SIG-M5 treated with dmso at 0.1 percent for 504 hours (cell line): ENCODE data around the gene HIVEP1.
A peak's percentile ranks its signal among the peaks of the same experiment; 100 is the strongest.
"Not testable (repeated sequence)": the region's sequence is repeated elsewhere in the genome, so short reads cannot be mapped to it uniquely, and the experiment has no call there.

ENCODE experiments used
- DNase-seq: peaks from one replicate; lab custom pipeline; 2025; ENCODE audit not compliant: unreplicated experiment; lab: John Stamatoyannopoulos, UW

Gene HIVEP1

GRCh38 chr6:12151433-12151820 lies 139.3 kb downstream of the HIVEP1 start:
- no peak for DNase-seq

GRCh38 chr6:12152023-12152970 lies 140.2 kb downstream of the HIVEP1 start:
- DNase-seq, result no peak

DNA sequence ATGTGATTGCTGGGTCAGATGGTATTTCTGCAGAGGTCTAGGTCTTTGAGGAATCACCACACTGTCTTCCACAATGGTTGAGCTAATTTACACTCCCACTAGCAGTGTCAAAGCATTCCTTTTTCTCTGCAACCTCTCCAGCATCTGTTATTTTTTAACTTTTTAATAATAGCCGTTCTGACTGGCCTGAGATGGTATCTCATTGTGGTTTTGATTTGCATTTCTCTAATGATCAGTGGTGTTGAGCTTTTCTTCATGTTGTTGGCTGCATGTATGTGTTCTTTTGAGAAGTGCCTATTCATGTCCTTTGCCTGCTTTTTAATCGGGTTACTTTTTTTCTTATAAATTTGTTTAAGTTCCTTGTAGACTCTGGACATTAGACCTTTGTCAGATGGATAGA lies 143.7 kb downstream of the HIVEP1 start:
- not testable (repeated sequence) for DNase-seq

GRCh38 chr6:12158686-12159415 lies 146.7 kb downstream of the HIVEP1 start:
- no peak for DNase-seq

GRCh38 chr6:12160326-12160725 lies 148.2 kb downstream of the HIVEP1 start:
- no peak for DNase-seq

GRCh38 chr6:12162213-12162612 lies 150.1 kb downstream of the HIVEP1 start:
- no peak for DNase-seq

DNA sequence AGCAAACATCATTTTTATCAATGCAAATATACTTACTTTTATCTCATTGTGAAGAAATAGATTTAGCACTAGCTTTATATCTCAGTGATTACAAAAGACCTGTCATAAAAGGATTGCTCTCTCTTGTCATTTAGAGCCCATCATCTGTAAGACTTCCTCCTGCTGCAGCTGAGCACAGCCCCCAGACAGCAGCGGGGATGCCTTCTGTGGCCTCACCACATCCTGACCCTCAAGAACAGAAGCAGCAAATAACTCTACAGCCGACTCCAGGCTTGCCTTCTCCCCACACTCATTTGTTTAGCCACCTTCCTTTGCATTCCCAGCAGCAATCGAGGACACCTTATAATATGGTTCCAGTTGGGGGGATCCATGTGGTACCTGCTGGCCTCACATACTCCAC lies 151.0 kb downstream of the HIVEP1 start:
- DNase-seq, result peak; percentile 68

DNA sequence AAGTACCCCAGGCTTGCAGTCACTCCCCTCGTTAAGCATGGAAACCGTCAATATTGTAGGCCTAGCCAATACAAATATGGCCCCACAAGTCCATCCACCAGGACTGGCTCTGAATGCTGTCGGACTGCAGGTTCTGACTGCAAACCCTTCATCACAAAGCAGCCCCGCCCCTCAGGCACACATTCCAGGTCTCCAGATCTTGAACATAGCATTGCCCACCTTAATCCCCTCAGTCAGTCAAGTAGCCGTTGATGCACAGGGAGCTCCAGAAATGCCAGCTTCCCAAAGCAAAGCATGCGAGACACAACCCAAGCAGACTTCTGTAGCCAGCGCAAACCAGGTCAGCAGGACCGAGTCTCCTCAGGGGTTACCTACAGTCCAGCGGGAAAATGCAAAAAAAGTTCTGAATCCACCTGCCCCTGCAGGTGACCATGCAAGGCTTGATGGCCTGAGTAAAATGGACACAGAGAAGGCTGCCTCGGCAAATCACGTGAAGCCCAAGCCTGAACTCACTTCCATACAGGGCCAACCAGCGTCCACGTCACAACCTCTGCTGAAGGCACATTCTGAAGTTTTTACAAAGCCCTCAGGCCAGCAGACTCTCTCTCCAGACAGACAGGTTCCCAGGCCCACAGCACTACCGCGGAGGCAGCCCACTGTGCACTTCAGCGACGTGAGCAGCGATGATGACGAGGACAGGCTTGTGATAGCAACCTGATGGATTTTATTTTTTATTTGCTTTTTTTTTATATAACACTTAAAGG lies 151.8 kb downstream of the HIVEP1 start:
- DNase-seq, result no peak

- DNase-seq, result no peak
Observed at GRCh38 chr6:12164508-12164770, 152.3 kb downstream of the HIVEP1 start.

- no peak for DNase-seq
Observed at GRCh38 chr6:12165297-12165696, 153.2 kb downstream of the HIVEP1 start.

GRCh38 chr6:12165722-12166280 lies 153.7 kb downstream of the HIVEP1 start:
- no peak for DNase-seq

DNA sequence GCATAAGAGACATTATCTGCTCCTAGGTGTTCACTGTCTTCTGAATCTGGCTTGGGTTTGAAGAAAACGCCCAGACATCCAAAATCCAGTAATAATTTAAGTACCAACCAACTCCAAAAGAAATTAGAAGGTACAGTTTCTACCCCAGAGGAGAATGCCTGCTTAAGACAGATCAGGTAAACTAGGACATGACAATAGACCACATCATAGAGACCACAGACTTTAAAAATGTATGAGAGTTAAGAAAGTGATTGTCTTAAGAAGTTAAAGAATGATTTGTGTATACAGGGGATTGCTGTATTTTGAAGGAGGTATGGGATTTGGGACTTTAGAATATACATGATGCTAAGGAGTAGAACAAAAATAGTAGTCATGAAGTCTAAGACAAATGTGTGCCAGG lies 157.3 kb downstream of the HIVEP1 start:
- DNase-seq, result no peak

- no peak for DNase-seq
Observed at GRCh38 chr6:12170351-12171092, 158.4 kb downstream of the HIVEP1 start.

GRCh38 chr6:12171717-12172116 lies 159.6 kb downstream of the HIVEP1 start:
- no peak for DNase-seq

DNA sequence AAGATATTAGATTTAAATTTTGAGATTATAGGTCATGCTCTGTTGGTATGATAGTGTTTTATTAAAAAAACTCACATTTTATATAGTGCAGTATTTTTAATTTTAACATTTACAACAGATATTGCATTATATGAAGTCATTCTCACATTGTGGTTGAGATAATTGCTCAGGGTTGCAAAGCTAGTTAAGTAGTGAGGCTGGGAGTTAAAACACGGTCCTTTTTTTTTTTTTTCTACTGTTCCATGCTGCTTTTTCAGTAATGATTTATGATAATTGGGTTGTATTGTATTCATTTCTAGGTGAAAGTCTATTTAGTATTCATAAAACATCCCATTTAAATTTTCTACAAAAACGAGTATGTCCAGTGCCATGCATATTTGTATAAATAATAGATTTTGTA lies 160.5 kb downstream of the HIVEP1 start:
- DNase-seq, result no peak

GRCh38 chr6:12173181-12173580 lies 161.1 kb downstream of the HIVEP1 start:
- DNase-seq, result no peak

DNA sequence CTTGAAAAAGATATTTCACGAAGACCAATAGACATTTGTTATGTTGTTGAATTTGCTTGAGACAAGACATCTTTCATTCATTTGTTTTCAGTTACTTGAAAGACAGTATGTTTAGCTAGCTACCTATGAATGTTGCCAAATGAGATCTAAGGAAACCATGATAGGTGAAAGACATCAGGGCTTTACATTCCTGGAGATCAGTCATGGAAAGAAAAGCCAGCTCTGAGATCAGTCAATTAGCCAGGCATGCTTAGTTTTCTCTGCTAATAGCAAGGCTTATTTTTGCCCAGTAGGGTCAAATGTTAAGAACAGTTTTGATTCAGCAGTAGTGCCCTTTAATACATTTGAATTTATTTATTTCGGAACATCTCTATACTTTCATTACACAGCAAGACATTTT lies 161.5 kb downstream of the HIVEP1 start:
- no peak for DNase-seq

DNA sequence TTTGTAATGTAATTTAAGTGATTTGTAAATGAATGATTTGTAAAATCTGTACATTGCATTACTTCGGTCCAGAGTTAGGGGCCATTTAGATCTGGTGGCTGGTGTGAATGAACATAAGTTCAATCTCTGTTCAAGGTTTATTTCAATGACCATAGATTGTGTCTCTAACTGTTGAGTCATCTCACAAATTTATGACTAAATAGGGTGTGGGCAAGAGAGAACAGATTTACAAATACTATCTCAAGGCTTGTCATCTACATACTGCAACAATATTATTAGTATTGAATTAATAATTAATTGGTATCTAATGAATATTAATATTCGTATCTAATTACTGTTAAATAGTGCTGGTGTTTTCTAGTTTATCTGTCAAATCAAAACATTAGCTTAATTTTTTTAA lies 162.8 kb downstream of the HIVEP1 start:
- no peak for DNase-seq

DNA sequence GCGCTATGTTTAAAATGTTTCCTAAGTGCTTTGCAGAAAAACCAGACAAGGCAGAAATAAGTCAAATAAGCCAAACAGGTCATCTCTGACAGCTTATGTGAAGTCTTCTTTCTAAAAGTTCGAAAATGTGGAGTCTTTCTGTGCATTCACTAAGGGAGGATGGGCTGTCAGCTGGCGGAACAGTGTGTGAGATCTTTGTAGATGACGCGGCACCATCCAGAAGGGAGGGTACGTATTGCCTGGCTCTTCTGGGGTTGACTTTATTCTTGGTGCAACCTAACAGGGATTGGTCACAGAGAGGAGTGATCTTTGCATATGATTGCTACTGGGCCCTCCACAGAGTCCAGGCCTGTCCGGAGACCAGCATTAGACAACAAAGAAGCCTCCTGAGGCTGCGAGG lies 163.5 kb downstream of the HIVEP1 start:
- DNase-seq, result no peak

DNA sequence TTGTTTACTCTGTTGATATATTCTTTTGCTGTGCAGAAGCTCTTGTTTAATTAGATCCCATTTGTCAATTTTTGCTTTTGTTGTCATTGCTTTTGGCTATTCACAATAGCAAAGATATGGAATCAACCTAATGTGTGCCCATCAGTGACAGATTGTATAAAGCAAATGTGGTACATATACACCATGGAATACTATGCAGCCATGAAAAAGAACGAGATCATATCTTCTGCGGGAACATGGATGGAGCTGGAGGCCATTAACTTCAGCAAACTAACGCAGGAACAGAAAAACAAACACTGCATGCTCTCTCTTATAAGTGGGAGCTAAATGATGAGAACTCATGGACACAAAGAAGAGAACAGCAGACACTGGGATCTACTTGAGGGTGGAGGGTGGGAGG lies 164.7 kb downstream of the HIVEP1 start:
- DNase-seq, result not testable (repeated sequence)

- DNase-seq, result no peak
Observed at GRCh38 chr6:12178521-12178920, 166.4 kb downstream of the HIVEP1 start.
